GM12872 (cell line): ENCODE results near the gene CCDC92B.

ENCODE experiments used
- CTCF ChIP-seq: IDR thresholded peaks from 3 replicates; pipeline ENCODE4 v1.5.1; 2011; ENCODE audit warnings: low read depth, mild to moderate bottlenecking, low read length, moderate library complexity; ENCODE audit not compliant: insufficient read depth

CCDC92B gene

GRCh38 chr17:2794111-2794803 is 44.8 kb upstream of the CCDC92B start:
- TF ChIP-seq CTCF = no peak

- TF ChIP-seq CTCF = no peak
These were observed 43.1 kb upstream of the CCDC92B start for GRCh38 chr17:2792366-2793169.

DNA sequence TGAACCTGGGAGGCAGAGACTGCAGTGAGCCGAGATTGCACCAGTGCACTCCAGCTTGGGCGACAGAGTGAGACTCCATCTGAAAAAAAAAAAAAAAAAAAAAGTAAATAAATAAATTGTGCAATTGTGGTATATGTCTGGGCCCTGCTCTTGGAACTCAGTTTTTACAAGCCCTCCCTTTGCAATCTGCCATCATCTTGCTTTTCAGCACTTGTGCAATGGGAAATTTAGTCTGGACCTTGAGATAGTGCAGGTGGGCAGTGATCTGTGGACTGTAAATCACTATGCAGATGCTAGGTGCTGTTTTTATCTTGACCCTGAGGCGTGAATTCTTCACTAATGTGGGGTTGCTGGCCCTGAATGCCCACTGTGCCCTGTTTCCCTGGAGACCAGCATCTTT is 40.2 kb upstream of the CCDC92B start:
- no peak for TF ChIP-seq CTCF

GRCh38 chr17:2786176-2786881 is 36.9 kb upstream of the CCDC92B start:
- peak; percentile 88 for TF ChIP-seq CTCF

DNA sequence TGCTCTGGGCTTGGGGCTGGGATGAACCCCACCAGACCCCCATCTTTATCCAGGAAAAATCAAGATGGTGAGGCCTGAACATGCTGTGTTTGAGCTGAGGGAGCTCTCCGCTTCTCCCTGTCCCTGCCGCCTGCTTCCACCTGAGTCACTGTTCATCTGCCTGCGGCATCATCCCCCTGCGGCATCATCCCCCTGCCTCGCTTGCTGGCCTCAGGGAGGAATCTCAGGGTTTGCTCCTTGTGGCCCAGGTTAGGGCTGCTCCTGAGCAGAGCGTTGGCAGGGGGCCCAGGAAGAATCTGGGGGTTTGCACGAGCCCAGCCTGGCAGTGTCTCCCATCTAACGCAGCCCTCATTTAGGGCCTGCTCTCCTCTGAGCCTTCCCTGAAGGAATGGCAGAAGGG is 35.4 kb upstream of the CCDC92B start:
- TF ChIP-seq CTCF = no peak

DNA sequence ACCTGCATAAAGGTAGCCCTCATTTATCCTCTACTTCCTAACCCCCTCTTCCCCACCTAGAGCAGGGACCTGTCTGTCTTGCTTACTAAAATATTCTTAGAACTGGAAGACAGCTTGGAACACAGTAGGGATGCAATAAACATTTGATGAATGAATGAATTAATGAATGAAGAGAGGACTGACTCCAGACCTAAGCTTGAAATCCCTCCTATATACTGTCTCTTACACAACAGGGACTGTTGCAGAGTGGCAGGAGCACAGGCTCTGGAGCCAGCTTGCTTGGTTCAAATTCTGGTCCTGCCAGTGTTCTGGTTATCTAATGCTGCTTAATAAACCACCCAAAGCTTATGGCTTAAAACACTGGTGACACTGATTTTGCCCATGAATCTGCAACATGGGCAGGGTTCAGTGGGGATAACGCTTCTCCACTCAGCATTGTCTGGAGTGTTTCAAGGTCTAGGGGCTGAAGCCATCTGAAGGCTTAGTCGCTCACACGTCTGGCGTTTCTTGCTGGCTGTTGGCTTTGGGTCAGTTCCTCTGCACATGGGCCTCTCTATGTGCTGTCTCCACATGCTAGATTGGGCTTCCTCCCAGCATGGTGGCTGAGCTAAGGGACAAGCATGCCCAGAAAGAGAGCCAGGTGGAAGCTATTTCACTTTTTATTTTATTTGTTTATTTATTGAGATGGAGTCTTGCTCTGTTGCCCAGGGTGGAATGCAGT is 34.0 kb upstream of the CCDC92B start:
- no peak for TF ChIP-seq CTCF

GRCh38 chr17:2782055-2782454 is 32.6 kb upstream of the CCDC92B start:
- TF ChIP-seq CTCF = no peak
